ENCODE data around the gene PIP4P1.
"Not testable (repeated sequence)": the region's sequence is repeated elsewhere in the genome, so short reads cannot be mapped to it uniquely, and the experiment has no call there.

PIP4P1 gene

DNA sequence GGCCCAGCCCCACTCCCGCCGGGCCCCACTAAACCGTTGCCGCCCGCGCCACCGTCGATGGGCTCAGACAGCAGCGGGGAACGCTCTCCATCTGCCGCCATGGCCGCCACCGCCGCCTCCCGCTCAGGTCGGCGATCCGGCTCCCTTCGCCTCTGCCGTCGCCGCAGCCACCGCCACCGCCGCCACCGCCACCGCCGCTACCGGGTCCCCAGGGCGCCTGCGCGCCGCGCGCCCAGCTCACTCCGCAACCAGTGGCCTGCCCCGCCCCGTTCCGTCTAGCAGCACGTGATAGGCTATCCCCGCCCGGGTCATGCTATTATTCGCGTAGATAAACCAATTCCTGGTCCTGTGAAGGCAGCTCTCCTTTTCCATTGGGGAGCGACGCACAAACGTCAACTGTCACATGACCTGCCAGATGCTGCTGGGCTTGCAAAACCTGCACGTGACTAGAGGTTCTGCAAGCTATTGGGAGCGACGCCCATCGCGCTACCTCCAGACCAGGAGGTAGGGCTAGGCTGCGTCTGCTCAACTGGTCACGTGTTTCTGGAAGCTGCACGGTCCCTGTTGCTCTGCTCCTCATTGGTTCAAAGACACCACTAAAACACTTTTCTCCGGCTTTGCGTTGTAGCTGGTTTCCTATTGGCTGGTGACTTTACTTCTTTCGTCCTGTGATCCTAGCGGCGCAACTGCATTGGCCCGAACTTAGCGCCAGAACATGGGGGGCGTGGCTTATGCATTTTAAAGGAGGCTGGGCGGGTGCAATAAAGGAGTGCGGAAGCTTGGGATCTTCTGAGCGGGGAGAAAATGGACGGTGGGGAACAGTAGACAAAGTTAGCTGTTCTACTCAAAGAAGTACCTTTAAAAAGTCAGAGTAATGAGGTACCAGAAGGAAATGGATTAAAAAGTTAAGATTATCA lies at the start of gene PIP4P1:
Gene PIP4P1, minus strand, starts transcription at position 210 of the 917 bp plus-strand sequence. Its CDS starts 109 bp downstream, at position 101.
- DNase-seq: peak; percentile 98 to 100

- DNase-seq: no peak
Observed at GRCh38 chr14:20508367-20508766, 47.1 kb upstream of the PIP4P1 start.

- not testable (repeated sequence) for DNase-seq
Observed at GRCh38 chr14:20507537-20507936, 46.3 kb upstream of the PIP4P1 start.

DNA sequence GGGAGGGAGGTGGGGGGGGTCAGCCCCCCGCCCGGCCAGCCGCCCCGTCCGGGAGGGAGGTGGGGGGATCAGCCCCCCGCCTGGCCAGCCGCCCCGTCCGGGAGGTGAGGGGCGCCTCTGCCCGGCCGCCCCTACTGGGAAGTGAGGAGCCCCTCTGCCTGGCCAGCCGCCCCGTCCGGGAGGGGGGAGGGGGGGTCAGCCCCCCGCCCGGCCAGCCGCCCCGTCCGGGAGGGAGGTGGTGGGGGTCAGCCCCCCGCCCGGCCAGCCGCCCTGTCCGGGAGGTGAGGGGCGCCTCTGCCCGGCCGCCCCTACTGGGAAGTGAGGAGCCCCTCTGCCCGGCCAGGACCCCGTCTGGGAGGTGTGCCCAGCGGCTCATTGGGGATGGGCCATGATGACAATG lies 45.5 kb upstream of the PIP4P1 start:
- not testable (repeated sequence) for DNase-seq

DNA sequence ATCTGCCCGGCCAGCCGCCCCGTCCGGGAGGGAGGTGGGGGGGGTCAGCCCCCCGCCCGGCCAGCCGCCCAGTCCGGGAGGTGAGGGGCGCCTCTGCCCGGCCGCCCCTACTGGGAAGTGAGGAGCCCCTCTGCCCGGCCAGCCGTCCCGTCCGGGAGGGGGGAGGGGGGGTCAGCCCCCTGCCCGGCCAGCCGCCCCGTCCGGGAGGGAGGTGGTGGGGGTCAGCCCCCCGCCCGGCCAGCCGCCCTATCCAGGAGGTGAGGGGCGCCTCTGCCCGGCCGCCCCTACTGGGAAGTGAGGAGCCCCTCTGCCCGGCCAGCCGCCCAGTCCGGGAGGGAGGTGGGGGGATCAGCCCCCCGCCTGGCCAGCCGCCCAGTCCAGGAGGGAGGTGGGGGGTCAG lies 45.0 kb upstream of the PIP4P1 start:
- not testable (repeated sequence) for DNase-seq

GRCh38 chr14:20503898-20504297 lies 42.7 kb upstream of the PIP4P1 start:
- no peak for DNase-seq

- no peak for DNase-seq
Observed at GRCh38 chr14:20501346-20501745, 40.1 kb upstream of the PIP4P1 start.

DNA sequence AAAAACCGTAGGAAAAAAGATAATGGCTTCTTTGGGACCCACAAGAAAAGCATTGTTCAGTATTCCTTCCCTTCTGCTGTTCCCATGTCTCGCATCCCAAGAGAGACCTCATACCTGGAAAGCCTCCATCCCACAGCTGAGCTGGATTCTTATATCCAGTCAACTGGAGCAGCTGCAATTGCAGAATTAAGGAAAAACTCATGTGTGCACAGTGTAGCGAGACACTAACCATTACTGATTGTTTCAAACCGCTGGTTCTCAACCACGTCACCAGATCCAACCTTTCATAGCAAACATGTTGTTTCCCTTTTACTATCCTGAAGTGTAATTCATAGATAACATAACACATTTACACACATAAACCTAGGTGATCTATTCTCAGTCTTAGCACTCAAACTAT lies 38.6 kb upstream of the PIP4P1 start:
- DNase-seq: no peak

DNA sequence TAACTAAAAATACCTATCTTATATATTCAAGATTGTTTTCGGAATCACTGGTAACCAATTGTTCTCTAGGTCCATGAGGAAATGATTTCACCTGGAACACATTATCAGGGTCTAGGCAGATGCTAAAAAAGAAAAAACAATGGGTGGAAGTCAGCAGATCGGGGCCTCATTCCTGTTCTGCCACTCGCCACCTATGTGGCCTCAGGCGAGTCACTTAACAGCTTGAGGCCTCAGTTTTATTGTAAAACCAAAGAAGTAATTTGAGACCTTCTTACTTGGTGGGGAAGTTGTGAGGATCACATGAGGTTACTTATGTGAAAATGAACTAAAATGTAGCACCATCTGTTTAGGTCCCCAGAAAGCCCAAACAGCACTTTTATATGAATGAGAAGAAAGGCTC lies 37.9 kb upstream of the PIP4P1 start:
- no peak for DNase-seq

DNA sequence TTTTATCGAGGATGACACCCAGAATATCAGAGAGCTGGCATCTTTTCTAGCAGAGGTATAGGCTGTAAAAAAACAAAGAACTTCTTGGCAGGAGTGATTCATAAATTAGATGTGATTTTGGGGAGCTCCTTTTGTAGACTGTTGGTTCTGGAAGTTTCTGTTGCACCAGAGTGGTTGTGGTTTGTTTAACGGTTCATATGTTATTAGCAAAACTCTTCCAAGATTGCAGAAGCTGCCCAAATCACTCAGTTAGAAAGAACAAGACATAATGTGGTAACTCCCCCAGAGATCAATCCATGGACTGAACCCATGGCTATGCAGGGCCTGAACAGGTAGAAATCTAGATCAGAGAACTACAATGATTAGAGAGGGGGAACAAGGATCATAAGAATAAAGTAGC lies 37.4 kb upstream of the PIP4P1 start:
- peak in 1 of 2 donors; percentile 13 for DNase-seq

DNA sequence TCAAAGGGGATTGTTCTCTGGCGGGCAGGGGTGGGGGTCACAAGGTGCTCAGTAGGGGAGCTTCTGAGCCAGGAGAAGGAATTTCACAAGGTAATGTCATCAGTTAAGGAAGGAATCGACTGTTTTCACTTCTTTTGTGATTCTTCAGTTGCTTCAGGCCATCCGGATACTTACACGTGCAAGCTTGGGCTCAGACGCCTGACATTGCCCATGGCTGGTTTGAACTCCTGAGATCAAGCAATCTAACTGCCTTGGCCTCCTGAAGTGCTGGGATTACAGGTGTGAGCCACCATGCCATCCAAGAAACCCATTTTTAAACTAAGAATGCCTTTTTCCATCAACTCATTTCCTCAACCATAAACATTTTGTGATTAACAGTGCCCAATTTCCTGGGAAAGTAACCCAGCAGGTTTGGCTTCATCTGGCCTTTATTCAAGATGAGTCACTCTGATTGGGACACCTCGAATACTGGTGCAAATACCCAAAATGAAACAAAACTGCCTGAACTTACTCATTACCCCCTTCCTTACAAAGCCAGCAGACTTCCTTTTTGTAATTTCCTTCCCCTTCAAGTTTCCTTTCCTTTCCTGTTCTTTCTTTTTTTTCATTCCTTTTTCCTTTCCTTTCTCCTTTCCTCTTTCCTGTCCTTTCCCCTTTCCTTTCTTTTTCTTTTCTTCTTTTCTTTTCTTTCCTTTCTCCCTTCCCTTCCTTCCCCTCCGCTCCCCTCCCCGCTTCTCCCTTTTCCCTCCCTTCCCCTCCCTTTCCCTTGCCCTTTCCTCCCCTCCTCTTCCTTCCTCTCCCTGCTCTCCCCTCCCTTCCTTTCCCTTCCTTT lies 33.9 kb upstream of the PIP4P1 start:
- peak; percentile 62 to 68 for DNase-seq

GRCh38 chr14:20493634-20494033 lies 32.4 kb upstream of the PIP4P1 start:
- DNase-seq: peak; percentile 68 to 76

GRCh38 chr14:20492486-20492885 lies 31.3 kb upstream of the PIP4P1 start:
- no peak for DNase-seq

GRCh38 chr14:20490563-20490962 lies 29.3 kb upstream of the PIP4P1 start:
- no peak for DNase-seq

GRCh38 chr14:20489093-20489994 lies 28.1 kb upstream of the PIP4P1 start:
- peak; percentile 34 to 53 for DNase-seq

- no peak for DNase-seq
Observed at GRCh38 chr14:20487396-20487725, 26.1 kb upstream of the PIP4P1 start.

- DNase-seq: peak in 1 of 2 donors; percentile 27
Observed at GRCh38 chr14:20486684-20487395, 25.6 kb upstream of the PIP4P1 start.

DNA sequence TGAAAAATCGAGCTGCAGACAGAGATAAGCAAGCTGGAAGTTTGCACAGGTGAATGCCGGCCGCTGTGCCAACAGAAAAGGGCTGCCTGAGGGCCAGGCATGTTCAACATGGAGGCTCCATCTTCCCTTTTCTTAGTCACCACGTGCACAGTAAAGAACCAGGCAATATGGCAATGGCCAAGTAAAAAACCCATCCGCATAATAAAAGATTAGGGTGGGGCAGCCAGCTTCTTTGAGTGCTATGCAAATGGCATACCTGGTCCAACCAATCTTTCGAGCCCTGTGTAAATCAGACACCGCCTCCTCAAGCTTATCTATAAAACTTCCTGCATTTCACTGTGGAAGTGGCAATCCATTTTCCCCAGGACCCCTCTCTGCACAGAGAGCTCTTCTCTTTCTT lies 24.7 kb upstream of the PIP4P1 start:
- no peak for DNase-seq

- no peak for DNase-seq
Observed at GRCh38 chr14:20482382-20482781, 21.1 kb upstream of the PIP4P1 start.

DNA sequence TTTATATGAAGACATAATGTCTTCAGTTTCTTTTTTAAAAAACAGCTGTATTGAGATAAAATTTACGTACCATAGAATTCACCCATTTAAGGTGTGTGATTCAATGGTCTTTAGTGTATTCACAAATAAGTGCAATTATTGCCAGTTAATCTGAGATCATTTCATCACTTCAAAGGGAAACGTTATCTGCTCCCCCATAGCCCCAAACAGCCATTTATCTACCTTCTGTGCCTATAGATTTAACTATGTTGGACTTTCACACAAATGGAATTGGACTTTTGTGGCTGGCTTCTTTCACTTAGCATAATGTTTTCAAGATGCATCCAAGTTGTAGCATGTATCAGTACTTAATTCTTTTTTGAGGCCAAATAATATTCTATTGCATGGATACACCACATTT lies 17.7 kb upstream of the PIP4P1 start:
- DNase-seq: no peak

- DNase-seq: no peak
Observed at GRCh38 chr14:20477211-20477876, 16.1 kb upstream of the PIP4P1 start.

- DNase-seq: no peak
Observed at GRCh38 chr14:20476776-20477175, 15.5 kb upstream of the PIP4P1 start.
